Fibroblast of upper back skin (primary cell): Measurements from ENCODE around the gene ERMP1.
"Not testable (repeated sequence)": the region's sequence is repeated elsewhere in the genome, so short reads cannot be mapped to it uniquely, and the experiment has no call there.

Experiments used
- DNase-seq: peaks from one replicate; pipeline ENCODE4 v3.0.0-alpha.2; 2013

The ERMP1 gene

GRCh38 chr9:5818424-5819142 is 14.3 kb downstream of the ERMP1 start:
- DNase-seq, result no peak

DNA sequence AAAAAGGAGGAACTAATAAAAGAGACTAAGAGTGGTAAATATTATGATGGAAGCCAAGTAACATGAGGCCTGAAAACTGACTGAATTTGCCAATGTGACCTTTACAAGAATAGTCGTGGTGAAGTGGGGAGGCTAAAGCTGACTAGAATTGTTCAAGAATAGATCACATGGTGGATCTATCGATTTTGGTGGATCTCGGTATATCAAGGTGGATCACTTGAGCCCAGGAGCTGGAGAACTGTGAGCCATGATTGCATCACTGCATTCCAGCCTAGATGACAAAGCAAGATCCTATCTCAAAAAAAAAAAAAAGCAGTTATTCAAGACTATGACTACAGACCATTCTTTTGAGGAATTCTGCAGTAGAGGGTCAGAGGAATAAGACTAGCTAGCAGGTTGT is 15.1 kb downstream of the ERMP1 start:
- peak; percentile 71 for DNase-seq

- DNase-seq, result no peak
These were observed 17.5 kb downstream of the ERMP1 start for GRCh38 chr9:5815461-5815860.

DNA sequence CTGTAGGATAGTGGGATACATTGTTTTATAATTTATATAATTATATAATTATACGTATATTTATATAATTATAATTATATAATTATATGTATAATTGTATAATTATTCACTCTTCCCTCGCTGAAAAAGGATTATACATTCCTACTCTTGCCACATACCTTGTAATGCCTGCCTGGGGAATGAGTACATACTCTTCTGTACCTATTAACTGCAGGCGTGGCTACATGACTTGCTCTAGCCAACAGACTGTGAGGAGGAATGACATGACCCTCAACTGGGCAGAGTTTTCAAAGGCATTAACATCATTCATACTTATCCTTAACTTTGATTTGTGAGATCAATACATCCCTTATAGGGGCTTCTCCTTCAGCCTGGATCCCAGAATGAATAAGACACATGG is 19.1 kb downstream of the ERMP1 start:
- DNase-seq, result no peak

DNA sequence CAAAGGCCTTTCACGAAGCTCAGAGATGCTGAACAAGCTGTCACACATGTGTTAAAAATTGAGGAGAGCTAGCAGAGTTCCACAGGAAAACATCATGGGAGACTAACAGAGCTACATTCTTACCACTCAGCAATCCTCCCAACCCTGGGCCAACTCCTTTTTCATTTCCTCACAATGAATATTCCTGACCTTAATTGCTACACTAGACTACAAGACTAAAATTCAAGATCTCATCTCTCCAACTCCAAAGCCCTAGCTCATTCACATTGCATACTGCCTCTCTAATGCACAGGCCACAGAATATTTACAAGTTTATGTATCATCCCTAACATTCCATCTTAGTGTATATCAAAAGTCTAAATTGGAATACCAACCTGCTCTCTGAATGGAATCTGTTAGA is 21.2 kb downstream of the ERMP1 start:
- DNase-seq, result no peak

GRCh38 chr9:5805478-5805877 is 27.4 kb downstream of the ERMP1 start:
- DNase-seq, result no peak

DNA sequence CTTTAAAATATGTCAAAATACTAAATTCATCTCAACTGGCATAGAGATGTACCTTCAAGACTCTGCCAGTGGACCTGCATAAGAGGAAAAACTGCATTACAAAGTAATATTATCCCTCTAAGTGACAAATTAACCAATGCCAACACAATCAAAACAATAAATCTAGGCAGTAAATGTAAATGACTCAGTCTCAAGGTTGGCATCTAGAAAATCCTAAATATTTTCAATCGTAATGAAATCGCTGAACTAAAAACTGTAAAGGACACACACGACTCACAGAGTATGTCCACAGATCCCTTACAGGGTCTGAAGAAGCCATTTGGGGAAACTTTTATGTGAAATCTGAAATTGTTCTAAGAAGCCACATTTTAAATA is 31.2 kb downstream of the ERMP1 start:
- no peak for DNase-seq

DNA sequence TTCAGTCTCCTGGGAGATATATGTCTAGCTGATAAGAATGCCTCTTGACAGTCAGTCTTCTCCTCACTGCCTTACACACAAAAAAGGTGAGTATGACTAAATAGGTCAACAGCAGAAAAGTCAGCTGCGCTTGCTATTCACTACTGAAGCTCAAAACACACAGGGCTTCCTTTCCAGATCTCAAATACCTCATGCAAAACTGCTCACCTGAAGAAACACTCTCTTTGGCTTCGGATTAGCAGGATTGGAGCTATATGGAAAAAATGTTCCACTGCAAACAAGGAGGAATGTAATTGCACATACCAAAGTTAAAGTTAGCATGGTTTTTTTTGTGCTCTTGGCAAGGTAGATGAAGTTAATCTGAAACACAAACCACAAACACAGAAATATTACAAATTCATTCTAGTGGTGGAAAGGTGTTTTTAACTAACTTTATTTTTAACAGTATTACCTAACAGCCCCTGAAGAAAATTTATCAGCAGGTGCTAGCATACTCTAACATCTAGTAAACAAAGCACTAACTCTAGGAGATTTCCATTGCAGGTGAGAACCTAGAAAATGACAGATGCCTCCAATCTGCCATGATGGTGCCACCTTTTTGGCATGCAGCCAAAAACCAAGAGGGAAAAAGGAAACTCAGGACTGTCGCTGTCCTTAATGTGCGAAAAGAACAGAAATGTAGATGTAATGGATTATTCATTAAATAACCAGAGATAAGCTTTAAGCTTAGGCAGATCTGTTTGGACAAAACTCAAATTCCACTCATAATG is 31.8 kb downstream of the ERMP1 start:
- DNase-seq, result peak; percentile 25

DNA sequence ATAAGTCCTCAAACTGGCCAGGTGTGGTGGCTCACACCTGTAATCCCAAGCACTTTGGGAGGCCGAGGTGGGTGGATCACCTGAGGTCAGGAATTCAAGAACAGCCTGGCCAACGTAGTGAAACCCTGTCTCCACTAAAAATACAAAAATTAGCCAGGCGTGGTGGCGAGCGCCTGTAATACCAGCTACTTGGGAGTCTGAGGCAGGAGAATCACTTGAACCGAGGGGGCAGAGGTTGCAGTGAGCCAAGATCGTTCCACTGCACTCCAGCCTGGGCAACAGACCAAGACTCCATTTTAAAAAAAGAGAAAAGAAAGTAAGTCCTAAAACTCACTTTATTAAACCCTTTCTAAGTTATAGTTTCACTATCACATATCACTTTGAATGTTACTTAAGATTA is 32.5 kb downstream of the ERMP1 start:
- not testable (repeated sequence) for DNase-seq

- DNase-seq, result peak; percentile 44
These were observed 33.6 kb downstream of the ERMP1 start for GRCh38 chr9:5799314-5799713.

GRCh38 chr9:5798581-5798980 is 34.3 kb downstream of the ERMP1 start:
- DNase-seq, result no peak

DNA sequence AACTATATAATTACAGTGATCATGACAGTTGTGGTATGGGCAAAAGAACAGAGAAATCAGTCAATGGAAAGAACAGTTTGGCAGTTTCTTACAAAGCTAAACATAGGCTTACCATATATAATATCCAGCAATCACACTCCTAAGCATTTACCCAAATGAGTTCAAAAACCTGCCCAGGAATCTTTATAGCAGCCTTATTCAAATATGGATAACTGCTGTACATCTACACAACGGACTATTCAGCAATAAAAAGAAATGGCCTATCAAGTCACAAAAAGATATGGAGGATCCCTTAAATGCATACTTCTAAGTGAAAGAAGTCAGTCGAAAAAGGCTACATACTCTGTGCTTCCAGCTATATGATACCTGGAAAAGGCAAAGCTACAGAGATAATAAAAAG is 36.6 kb downstream of the ERMP1 start:
- no peak for DNase-seq

- DNase-seq, result no peak
These were observed 39.1 kb downstream of the ERMP1 start for GRCh38 chr9:5793812-5794211.

- no peak for DNase-seq
These were observed 41.0 kb downstream of the ERMP1 start for GRCh38 chr9:5791870-5792269.

DNA sequence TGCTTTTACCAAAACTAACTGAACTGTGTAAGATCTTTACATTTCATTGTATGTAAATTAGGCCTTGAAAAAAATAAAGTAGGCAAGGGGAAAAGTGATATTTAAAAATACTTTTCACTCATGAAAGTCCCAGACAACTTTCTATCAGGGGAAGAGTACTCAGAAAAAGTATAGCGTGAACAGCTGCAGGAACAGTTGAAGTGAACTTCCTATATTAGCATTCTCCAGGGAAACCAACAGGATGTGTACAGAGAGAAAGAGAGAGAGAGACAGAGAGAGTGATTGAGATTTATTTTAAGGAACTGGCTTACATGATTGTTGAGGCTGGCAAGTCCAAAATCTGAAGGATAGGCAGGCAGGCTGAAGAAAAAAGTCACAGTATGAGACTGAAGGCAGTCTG is 42.0 kb downstream of the ERMP1 start:
- no peak for DNase-seq

DNA sequence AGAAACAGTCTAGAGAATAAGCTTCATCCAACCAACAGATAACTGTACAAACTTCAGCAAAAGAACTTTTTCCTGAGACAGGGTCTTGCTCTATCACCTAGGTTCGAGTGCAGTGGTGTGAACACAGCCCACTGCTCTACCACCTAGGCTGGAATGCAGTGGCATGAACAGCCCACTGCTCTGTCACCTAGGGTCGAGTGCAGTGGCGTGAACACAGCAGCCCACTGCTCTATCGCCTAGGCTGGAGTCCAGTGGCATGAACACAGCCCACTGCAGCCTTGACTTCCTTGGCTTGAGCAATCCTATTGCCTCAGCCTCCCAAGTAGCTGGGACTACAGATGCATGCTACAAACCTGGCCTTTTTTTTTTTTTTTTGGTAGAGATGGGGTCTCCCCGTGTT is 43.4 kb downstream of the ERMP1 start:
- no peak for DNase-seq

DNA sequence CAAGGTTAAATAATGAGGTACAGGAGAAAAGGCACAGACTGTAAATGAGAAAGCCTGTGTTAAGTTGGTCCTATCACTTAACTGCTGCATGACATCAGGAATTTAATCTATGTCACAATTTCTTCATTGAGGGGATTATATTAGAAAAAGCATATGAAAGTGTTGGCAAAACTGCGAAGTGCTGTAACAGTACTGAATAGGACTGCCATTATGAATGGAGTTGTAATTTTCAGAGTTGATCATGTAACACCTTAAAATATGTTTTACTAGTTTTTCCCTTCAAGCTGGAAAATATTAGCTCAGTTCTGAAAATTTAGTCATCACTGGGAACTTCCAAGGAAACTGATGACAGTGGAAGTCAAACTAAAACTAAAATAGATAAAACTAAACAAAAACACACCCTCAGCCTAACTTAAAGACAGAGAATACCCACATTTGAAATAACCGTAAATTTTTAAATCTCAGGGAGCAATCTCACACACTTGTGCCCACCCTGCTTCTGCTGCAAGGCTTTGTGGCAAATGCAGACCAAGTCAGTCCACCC is 45.1 kb downstream of the ERMP1 start:
- no peak for DNase-seq

- DNase-seq, result no peak
These were observed 45.7 kb downstream of the ERMP1 start for GRCh38 chr9:5787220-5787619.

DNA sequence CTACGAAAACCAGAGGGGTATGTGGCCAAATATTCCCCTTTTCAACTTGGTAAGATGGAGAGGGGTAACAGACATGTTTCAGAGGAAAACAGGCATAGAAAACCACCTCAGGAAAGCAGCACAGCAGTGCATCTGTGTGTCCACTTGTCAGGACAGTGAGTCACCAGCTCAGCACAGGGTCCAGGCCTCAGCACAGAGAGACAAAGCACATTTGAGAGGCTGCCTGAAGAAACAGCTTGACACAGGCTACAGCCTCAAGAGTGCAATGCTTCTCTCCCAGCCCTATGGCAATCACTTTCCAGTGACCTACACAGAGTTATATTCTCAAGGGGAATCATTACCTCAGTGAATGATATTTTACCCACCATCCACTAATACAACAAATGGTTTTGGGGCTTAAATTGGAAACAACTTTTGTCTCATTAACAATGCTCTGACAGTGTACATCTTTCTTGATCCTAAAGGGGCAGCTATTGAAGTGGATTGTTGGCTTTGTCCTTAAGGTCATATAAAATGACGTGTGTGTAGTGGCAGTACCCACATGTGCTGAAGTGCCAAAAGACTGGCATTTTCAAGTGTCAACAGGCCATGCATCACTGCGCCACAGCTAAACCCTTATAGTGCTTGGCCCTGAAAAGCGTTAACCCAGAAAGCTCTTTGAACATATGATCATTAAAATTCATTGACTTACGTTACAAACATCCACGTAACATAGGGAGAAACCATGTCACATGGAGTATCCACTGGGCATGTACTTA is 46.4 kb downstream of the ERMP1 start:
- DNase-seq, result no peak

- DNase-seq, result no peak
These were observed 48.2 kb downstream of the ERMP1 start for GRCh38 chr9:5784526-5785315.

GRCh38 chr9:5783982-5784381 is 48.9 kb downstream of the ERMP1 start:
- DNase-seq, result no peak

DNA sequence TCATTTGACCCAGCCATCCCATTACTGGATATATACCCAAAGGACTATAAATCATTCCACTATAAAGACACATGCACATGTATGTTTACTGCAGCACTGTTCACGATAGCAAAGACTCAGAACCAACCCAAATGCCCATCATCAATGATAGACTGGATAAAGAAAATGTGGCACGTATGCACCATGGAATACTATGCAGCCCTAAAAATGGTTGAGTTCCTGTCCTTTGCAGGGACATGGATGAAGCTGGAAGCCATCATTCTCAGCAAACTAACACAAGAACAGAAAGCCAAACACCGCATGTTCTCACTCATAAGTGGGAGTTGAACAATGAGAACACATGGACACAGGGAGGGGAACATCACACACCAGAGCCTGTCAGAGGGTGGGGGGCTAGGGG is 49.5 kb downstream of the ERMP1 start:
- not testable (repeated sequence) for DNase-seq

DNA sequence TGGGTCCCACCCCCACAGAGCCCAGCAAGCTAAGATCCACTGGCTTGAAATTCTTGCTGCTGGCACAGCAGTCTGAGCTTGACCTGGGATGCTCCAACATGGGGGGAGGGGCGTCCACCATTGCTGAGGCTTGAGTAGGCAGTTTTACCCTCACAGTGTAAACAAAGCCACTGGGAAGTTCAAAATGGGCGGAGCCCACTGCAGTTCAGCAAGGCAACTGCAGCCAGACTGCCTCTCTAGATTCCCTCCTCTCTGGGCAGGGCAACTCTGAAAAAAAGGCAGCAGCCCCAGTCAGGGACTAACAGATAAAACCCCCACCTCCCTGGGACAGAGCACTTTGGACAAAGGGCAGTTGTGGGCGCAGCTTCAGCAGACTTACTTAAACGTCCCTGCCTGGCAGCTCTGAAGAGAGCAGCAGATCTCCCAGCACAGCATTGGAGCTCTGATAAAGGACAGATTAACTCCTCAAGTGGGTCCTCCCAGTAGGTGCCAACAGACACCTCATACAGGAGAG is 53.2 kb downstream of the ERMP1 start:
- DNase-seq, result not testable (repeated sequence)
